ENCODE results near the gene ELFN2.

DNA sequence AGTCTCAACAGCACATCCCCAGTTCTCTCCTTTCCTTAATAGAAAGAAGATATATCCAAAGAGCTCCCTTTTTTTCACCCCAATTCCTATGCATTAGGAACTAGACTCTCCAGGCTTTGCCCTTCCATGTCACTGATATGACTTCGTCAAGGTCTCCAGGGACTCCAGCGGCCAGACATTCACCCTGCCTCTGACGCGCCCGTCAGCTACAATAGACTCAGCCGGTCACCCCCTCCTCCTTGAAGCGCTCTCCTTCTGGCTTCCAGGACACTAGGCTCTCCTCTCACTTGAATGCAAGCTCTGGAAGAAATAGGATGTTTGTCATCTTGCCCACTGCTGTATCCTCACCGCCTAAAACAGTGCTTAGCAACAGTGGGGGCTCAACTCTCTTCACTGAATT lies 14.9 kb upstream of the ELFN2 start:
- TF ChIP-seq EZH2 (IDR thresholded peaks at IDR 0.05; ENCODE audit: insufficient read depth, poor library complexity, severe bottlenecking) (no peak), EZH2phosphoT487 (IDR thresholded peaks at IDR 0.05; ENCODE audit: insufficient read depth, low read depth) (no peak)

Measured in GM23248 (cell line).